GM18868 (cell line): Measurements from ENCODE around the gene PLOD2.

ENCODE experiments used
- ATAC-seq: cut with Tn5 transposase; IDR thresholded peaks from one replicate; pipeline ENCODE4 v1.9.1; 2021; ENCODE audit warnings: mild to moderate bottlenecking, moderate library complexity; ENCODE audit not compliant: unreplicated experiment

The PLOD2 gene

DNA sequence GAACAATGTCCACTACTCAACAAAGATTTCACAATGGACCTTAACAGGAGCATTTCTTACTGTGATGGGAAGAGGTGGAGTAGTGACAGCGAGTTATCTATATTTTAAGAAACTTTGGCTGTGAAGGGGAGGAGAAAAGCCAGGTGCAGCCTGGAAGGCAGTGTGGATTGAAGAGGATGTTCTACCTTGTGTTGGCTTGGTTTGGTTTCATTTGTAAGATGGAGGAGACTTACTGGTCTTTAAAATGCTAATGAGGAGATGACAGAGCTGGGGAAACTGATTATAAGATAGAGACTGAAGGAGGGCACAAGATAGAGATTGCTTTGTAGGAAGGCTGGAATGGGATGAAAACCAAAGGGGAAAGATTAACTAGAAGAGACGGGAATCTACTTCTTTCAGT, 59.4 kb downstream of the PLOD2 start:
- no peak for ATAC-seq

DNA sequence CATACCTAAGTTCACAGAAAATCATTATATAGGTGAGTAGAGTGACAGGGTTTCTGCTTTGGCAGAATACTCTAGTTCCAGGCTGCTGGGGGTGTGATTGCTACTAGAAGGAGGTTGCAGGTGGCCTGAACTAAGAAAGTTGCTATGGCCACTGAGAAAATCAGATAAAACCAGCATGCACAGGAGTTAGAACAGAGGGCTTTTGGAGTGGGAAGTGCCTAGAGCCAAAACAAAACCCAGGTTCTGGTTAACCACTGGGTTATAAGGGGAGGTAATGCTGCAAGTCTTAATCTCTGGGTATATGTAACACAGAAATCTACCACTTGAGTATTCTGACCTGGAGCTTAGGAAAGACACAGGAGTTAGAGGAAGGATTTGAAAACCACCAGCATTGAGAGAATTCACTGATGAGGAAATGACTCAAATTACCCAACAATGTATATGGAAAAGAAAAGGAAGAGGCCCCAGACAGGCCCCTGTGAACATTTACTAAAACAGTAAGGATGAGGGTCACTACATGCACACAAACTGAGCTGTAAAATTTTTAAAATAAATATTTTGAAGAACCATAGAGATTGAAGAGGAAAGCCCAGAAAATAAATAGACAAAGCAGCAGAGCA, 60.0 kb downstream of the PLOD2 start:
- ATAC-seq: no peak

DNA sequence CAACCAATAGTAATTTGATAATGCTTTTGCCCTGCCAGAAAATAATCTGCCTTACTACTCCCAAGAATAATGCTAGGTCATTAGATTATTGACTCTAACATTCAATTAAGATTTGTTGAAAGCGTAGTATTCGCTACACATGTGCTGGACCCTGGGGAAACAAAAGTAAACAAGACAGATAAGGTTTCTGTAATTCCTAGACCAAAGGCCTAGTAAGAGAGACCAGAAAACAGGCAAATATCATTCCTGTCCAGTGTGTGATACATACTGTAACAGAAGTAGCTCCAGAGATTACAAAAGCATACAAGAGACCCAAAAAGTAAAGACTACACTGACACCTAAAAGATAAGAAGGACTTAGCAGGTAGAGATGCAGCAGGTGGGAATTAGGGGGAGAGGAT, 60.8 kb downstream of the PLOD2 start:
- no peak for ATAC-seq

DNA sequence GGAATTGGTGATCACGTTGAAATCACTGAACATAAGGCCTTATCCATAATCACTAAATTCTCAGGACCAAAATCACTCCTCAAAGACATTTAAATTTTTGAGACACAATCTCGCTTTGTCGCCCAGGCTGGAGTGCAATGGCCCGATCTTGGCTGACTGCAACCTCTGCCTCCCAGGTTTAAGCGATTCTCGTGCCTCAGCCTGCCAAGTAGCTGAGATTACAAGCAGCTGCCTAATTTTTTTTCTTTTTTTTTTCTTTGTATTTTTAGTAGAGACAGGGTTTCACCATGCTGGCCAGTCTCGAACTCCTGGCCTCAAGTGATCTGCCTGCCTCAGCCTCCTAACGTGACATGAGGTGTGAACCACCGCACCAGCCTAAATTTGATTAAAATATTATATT, 61.7 kb downstream of the PLOD2 start:
- no peak for ATAC-seq

DNA sequence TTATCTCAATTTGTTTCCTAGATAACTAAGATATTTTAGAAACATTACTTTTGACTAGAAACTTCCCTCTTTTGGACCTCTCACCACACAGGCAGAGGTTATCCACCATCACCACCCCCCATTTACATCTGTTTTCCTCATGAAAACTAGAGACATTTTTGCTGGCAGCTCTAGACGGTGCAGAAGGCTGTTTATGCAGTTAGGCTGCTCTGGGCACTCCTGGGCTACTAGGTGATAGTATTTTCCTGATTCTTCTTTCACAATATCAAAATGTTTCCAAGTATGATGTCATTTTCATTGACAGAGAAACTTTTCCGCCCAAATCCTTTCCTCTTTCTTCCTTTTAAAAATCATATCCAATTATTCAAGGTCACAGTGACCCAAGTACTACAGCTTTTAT, 67.1 kb downstream of the PLOD2 start:
- ATAC-seq: no peak

DNA sequence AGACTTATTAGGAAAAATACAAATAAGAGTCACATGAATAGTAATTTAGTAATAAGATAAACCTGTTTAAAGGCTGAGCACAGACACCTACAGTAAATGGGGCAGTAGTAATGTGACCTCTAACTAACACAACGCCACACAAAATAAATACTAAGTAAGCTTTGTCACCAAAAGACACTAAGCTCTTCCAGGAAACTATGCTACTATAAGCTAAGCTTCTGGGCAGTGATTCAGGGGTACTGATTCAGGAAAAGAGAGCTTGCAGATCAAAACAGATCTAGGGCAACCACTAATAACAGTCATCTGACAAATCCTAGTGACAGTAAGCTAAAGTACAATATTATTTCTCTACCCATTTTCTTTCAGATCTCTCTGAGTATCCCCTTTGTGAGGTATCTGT, 68.8 kb downstream of the PLOD2 start:
- no peak for ATAC-seq

DNA sequence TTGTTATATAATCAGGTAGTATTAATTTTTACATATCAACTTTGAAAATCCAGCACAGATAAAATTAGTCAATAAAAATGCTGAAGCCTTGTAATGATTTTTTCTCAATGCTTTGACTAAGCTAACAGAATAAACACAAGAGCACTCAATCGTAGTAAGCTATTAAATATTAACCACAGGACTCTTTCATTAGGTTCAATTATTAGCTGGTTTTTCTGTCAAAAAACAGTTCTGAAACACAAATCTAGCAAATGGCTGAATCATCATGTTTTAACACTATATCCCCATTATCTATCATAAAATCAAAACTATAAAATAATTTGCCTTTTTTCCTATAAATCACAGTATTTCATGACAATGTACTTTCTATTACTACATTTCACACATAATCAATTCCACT, 69.6 kb downstream of the PLOD2 start:
- ATAC-seq: no peak

DNA sequence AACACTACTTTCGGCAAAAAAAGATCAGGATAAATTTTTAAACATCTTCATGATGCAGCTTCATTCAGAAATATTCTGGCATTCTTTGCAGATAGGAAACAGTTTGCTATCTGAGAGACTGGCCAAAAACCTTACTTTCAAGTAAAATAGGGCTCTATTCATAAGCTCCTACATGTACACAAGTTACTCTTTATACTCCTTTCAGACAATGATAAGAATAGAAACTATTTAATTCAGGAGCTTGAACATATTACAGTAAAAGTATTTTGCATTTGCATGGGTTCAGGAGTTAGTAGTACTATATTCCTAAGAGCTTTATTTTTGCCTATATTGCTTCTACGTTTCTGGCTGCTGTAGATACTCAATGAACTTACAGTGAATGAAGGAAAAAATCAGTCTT, 70.5 kb downstream of the PLOD2 start:
- ATAC-seq: no peak

DNA sequence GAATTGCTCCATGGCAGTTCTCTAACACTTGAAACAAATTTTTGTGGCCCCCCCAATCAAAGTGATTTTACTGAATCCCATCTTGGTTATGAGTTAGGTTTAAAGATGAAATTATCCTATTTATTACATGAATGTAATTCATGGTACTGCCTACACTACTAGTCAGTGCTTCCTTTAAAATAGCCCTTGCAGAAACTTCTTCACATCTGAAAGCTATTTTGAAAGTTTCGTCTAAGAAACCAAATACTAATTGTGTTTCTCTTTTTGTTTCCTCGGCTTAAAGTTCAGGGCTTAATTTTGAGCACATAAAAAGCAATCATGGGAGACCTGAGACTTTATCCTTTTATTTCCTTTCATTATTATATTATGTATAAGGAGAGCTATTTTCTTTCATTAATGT, 72.1 kb downstream of the PLOD2 start:
- no peak for ATAC-seq

DNA sequence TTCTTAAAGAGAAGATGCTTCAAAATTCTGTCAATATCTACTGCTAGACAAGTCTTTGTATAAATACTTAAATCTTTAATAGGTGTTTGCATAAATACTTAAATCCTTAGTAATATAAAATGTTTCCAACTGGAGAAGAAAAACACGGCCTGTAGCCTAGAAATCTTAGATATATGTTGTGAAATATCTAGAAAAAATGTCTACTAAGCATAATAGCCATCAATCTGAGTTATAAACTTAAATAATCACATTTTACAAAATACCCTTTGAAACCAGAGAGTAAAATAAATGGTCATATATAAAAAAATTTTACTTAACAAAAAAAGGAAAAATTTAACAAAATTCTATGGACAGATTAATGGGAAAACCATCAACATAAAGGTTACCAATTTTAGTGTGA, 73.9 kb downstream of the PLOD2 start:
- no peak for ATAC-seq

DNA sequence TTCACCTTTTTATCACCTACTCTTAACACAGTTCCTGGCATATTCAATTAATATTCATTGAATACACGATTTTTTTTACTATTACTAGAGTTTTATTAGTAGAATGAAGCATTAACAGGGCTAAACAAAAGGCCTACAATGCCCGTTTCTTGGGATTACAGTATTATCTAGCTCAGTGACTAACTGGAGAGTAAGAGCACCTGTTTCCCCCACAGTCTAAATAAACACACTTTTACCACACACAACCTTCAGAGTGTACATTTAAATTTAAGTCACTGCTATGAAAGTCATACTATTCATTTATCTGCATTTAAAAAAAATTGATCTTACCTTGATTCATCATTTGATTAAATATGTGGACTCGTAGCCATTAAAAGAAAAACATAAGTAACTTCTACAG, 74.8 kb downstream of the PLOD2 start:
- ATAC-seq: no peak

DNA sequence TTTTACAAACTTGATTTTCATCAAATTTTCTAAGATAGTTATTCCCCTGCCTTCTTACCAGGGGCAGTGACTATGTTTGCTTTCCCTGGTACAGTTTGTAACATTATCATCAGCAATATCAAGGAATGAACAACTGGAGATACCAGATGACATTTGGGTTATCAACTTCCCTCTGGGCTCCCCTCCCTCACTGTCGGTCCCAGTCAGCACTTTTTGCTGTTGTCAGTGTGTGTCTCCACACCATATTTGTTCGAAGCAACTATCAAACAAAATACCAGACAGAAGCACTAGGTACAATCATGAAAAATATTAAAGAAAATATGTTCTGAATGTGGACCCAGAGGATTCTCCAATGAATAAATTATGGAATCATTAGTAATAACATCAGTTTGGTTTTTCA, 75.3 kb downstream of the PLOD2 start:
- ATAC-seq: no peak

DNA sequence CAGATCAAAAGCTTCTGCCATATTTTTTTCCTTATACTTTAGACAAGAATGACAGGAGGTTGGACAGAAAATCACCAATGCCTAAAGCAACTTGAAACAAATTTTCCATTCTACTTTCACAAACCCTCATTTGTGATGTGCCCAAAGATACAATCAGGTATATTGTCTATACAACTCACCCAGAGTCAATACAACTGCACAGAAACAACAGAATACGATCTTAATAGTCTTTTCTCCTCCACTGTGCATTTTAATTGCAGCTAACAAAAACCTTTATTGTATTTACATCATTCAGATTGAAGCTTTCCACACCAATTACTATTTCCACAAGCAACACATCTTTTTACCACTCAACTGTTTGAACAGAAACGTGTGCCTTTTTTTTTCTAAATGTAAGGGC, 80.4 kb downstream of the PLOD2 start:
- no peak for ATAC-seq

DNA sequence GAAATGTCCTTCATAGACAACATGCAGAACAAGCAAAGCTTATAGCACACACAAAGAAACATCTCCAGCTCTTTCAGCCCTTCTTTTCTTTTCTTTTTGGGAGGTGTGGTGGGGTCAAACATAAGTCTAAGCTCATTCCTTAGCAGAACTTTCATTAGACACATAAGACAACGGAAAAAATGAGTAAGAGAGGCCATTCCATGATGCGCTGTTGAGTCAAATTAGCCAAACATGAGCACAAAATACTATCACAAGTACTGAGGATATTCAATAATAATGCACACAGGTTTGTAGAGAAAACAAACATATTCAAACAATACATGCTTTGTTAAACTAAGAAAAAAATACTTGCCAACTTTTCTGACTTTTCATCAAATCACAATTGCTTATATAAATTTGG, 83.0 kb downstream of the PLOD2 start:
- ATAC-seq: no peak

DNA sequence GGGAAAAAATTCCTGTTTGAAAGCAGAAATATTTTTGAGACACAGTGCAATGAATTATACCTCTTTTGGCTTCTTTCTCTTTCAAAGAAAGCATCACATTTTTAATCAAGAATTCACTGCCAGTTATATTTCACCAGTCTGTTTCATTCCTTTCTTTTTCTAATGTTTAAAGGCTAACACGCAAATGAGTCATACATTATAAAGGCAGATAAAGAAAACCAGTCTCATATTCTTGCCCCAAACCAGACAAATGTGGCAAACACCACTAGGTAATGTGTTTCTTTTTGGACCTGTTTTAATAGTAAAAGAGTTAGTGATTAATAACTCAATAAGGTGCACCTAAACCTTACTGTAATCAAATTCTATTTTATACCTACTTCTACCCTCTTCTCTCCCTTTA, 83.8 kb downstream of the PLOD2 start:
- ATAC-seq: no peak

DNA sequence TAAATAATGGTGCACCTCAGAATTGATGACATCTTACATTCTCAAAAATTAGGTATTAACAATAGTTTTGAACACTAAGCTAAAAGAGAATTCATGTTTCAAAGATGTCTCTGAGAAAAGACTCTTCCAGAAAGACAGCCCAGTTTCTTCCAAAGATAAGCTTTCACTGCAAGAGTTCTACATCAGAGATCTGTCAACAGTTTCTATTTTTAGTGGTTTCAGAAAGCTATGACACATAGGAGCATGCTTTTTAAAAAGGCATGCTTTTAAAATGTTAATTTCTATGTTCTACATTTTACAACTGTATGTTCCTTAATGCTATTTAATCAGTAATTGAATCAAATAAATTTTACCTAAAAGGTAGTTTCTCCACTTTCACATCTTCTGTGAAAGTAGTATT, 88.2 kb downstream of the PLOD2 start:
- ATAC-seq: no peak

DNA sequence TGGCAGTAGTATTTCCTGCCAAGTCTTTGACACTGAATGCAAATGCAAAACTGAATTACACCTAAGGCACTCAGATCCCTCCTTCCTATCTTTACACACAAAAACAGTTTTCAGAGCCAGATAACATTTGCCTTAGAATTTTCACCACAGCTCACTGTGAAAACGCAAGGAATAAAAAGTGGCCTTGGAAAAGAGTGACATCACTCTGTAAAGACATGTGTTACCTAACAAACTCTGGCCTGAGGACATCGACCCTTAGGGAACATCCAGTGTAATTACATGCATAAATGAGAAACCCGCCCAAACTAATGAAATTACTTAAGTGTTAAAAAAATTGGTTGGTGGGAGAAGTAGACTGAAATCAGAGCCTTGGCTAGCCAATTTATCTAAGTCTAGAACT, 88.9 kb downstream of the PLOD2 start:
- no peak for ATAC-seq

DNA sequence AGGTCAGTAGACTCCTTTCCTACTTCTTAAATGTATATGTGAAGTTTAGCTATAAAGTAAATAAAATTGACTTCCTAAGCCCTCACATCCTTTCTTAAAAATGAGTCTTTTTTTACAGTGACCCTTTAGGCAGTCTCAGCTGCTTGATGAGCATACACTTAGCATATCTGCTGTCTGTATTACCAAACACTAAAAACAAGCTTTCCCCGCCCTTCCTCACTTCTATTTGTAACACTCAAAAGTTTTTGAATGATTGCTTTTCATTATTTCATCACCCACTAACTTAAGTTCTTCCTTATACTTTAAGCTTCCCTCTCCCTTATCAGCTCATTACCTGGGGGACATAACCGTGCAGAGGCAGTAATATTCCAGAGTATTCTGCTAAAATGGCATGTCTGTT, 89.4 kb downstream of the PLOD2 start:
- no peak for ATAC-seq

DNA sequence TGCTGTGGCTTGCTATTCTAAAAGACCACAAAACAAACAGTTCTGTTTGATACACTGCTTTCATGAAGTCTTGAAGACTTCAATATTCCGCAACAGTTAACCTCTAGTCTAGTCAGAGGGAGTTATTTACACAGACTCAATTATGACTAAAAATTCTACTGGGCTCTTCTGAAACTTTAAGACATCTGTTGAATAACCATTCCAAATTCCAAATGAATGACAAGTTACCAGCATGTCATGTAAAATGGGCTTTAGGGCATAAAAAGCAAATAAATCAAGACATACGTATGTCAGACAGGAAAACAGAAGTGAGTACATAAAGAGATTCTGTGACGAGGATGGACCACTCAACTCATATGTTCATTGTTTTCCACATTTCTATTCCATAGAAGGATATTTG, 93.9 kb downstream of the PLOD2 start:
- ATAC-seq: no peak

DNA sequence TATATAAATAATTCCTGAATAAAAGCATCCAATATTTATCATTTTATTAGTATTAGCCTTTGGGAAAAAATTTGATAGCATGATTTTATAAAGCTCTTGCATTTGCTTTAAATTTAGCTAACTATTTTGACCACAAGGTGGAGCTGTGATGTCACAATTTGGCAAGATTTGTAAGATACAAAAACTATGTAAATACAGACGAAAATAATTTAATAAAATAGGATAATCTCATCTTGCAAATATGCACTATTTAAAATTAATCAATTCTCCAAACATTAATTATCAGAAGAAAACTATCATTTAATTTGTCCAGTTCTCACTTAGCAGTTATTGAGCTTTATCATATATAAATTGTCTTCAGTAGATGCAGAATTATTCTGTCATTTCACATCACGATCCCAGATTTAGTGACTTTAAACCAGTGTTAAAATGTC, 95.4 kb downstream of the PLOD2 start:
- no peak for ATAC-seq

DNA sequence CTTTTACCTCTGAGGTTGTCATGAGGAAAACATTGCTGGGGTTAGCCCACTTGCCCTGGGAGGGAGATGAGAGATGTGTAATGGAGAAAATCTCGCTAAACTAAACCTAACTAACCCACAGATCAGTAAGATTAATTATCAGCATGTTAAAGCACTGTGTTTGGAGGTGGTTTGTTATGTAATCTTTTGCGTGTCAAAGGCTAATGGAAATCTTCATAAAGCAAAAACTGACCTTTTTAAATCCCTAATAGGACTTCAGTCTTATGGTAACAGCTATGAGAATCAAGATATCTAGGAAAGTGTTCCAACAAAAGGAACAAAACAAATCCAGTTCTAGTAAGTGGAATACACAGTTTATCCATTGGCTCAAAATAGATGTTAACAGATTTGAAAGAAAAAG, 102.7 kb downstream of the PLOD2 start:
- ATAC-seq: no peak

DNA sequence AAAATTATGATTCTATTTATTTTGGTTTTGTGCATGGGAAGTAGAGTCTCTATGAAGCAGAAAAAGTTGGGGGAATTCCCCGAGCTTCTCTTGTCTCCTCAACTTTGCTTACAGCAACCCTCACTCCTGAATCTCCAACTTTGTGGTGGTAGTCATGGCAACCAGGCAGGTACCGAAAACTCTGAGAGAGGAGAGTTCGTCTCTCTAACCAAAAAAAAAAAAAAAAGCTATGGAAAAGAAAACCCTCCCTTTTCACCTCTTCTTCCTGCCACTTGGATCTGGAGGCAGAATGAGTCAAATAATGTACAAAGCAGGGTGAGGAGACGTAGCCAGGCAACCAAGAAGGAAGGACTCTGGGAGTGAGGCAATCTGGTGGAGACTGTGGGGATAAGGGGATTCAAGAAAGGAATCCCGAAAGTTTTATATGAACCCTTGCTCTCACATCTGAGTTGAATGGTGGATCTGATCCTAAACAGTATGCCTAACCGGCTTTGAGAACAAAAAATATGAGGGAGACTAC, 108.1 kb downstream of the PLOD2 start:
- no peak for ATAC-seq

DNA sequence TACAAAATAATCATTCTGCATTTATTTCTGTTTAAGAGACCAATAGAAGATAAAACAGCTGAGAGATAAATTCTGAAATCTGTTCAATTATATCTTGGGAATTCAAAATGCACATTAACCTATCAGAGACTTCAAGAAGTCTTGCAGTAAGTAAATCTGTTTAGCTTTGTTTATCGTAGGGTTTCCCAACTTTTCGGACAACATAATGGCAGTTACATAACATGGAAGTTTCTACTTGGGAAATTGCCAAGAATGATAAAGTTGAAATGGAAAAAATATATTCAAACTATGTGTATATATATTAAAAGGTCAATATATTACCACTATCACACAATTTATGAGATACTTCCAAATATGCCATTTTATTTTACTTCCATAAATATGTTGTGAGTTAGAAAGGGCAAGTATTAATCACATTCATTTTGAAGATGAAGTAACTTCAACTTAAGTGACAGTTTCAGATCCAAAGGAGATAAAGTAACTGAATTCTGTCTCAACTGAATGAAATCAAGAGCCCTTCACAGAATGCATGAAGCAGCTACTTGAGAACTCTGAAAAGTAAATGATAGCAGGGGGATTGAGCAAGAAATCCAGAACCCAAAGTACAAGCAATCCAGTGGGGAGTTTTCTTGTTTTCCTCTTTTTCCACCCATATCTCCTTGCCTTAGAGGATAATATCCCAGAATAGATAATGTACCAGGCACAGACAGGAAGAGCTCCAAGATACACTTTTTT, 108.8 kb downstream of the PLOD2 start:
- no peak for ATAC-seq
